ENCODE data around the gene ARL14.

ARL14 gene

GRCh38 chr3:160676547-160677303 lies at the start of gene ARL14:
ARL14 (plus strand) TSS chr3:160677160; CDS start chr3:160677347, 187 bp downstream.
- FAIRE-seq: peak; percentile 95

- FAIRE-seq: no peak
These were observed 47.5 kb upstream of the ARL14 start for GRCh38 chr3:160629491-160629890.

GRCh38 chr3:160633361-160634083 lies 43.4 kb upstream of the ARL14 start:
- FAIRE-seq: no peak

GRCh38 chr3:160635213-160635612 lies 41.7 kb upstream of the ARL14 start:
- FAIRE-seq: no peak

GRCh38 chr3:160637086-160637485 lies 39.9 kb upstream of the ARL14 start:
- no peak for FAIRE-seq

- FAIRE-seq: no peak
These were observed 38.8 kb upstream of the ARL14 start for GRCh38 chr3:160638184-160638583.

GRCh38 chr3:160641665-160642309 lies 35.2 kb upstream of the ARL14 start:
- no peak for FAIRE-seq

GRCh38 chr3:160643994-160644393 lies 33.0 kb upstream of the ARL14 start:
- FAIRE-seq: no peak

- no peak for FAIRE-seq
These were observed 32.5 kb upstream of the ARL14 start for GRCh38 chr3:160644491-160644890.

- peak; percentile 78 for FAIRE-seq
These were observed 28.3 kb upstream of the ARL14 start for GRCh38 chr3:160648701-160649100.

- FAIRE-seq: peak; percentile 38
These were observed 27.4 kb upstream of the ARL14 start for GRCh38 chr3:160649596-160649995.

GRCh38 chr3:160653512-160653911 lies 23.4 kb upstream of the ARL14 start:
- FAIRE-seq: no peak

- no peak for FAIRE-seq
These were observed 16.1 kb upstream of the ARL14 start for GRCh38 chr3:160660902-160661301.

- FAIRE-seq: no peak
These were observed 15.3 kb upstream of the ARL14 start for GRCh38 chr3:160661660-160662059.

GRCh38 chr3:160665231-160665630 lies 11.7 kb upstream of the ARL14 start:
- no peak for FAIRE-seq

GRCh38 chr3:160665784-160666526 lies 11.0 kb upstream of the ARL14 start:
- no peak for FAIRE-seq

GRCh38 chr3:160667452-160667851 lies 9.5 kb upstream of the ARL14 start:
- no peak for FAIRE-seq

- FAIRE-seq: no peak
These were observed 8.5 kb upstream of the ARL14 start for GRCh38 chr3:160668454-160668853.

GRCh38 chr3:160671231-160671630 lies 5.7 kb upstream of the ARL14 start:
- FAIRE-seq: no peak

GRCh38 chr3:160671995-160672394 lies 5.0 kb upstream of the ARL14 start:
- FAIRE-seq: no peak

GRCh38 chr3:160673188-160673587 lies 3.8 kb upstream of the ARL14 start:
- no peak for FAIRE-seq

- no peak for FAIRE-seq
These were observed 1.3 kb upstream of the ARL14 start for GRCh38 chr3:160675566-160676124.

GRCh38 chr3:160677459-160677881 lies 510 bp downstream of the ARL14 start:
- FAIRE-seq: peak; percentile 49

Data from islet of Langerhans (tissue), 1 donor.